GM21381 (cell line): ENCODE measurements around the gene LIPA.
"Not testable (repeated sequence)": the region's sequence is repeated elsewhere in the genome, so short reads cannot be mapped to it uniquely, and the experiment has no call there.

ENCODE experiments used
- ATAC-seq: cut with Tn5 transposase; IDR thresholded peaks from one replicate; pipeline ENCODE4 v1.9.1; 2021; ENCODE audit warnings: mild to moderate bottlenecking, moderate library complexity; ENCODE audit not compliant: unreplicated experiment

Gene LIPA

GRCh38 chr10:89171263-89171872, 80.2 kb downstream of the LIPA start:
- ATAC-seq, result no peak

GRCh38 chr10:89168354-89168900, 83.1 kb downstream of the LIPA start:
- not testable (repeated sequence) for ATAC-seq

DNA sequence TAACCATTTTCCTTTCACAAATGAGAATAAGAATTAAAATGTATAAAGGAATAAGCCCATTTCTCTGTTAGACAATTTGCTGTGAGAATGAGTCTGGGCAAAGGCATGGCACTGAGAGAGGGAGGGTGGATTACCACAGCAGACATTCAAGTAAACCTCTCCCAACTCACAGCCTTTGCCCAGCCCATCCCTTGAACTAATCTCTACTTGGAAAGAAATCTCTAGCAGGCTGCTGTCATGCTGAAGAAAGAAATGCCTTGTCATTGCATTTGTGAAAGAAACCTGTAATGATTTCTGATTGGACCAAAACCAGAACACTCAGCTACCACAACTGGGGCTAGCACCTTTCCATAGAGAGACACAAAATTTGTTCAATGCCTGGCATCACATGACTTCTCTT, 83.7 kb downstream of the LIPA start:
- ATAC-seq, result no peak

DNA sequence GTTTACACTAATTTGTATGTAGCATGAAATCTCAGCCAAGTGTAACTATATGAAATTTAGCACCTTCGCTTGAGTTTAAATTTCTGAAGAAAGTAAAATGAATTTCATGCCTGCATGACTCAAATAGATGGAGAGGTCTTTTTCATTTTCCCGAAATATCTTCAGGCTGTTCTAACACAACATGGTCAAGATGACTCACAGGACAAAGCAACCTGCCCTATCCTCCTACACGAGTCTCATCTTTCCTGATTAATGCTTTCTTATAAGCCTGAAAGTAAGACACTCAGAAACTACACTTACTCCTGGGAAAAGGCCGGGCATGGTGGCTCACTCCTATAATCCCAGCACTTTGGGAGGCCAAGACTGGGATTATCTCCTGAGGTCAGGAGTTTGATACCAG, 85.7 kb downstream of the LIPA start:
- no peak for ATAC-seq

DNA sequence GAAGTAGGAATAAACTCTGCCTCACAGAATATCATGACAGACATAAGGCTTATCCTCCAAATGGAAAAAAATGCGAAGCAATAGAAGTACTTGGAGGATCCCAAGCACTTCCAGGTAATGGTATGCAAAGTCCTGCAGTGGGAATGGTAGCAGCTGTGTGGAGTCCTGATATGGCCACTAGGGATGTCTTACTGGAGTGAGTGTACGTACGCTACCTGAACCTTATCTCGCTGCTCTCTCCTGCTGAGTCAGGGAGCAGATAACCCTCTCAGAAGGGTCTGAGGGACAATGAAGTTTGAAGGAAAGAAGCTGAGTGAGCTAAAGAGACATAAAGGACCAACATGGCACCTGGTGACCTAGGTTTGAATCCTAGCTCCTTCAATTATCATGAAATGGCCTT, 86.7 kb downstream of the LIPA start:
- no peak for ATAC-seq

DNA sequence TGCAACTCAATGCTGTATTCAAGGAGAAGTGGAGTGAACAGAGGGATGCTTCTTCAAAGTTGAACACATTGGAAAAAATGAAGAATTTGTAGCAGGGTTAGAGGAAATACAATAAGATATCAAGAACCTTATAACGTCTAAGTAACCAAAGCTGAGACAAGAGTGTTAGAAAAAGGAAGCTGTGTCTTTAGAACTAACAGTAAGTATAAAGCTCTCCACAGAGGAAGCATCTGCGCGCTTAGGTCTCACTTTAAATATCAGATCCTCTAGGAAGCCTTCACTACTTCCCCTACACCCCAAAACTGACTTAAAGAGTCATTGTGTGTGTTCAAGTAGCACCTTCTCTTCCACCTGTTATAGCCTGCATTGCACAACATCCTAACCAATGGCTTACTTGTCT, 87.5 kb downstream of the LIPA start:
- peak; percentile 12 for ATAC-seq
